ENCODE measurements around the gene ZSCAN20.

Gene ZSCAN20

GRCh38 chr1:33515607-33516006 lies 43.2 kb downstream of the ZSCAN20 start:
- H3K27me3 ChIP-seq (ENCODE audit: insufficient read depth, insufficient read length): no peaks in the 10 kb centered on the region
- H3K4me1 ChIP-seq (ENCODE audit: insufficient read depth, insufficient read length): no peaks in the 10 kb centered on the region
- TF ChIP-seq SUZ12 (IDR thresholded peaks at IDR 0.05; ENCODE audit: extremely low read depth, insufficient read depth, insufficient read length) (no peak), ZNF274 (IDR thresholded peaks at IDR 0.05; ENCODE audit: low read depth, low read length) (no peak), YY1 (IDR thresholded peaks at IDR 0.05; ENCODE audit: insufficient read depth, insufficient read length) (no peak)

GRCh38 chr1:33516428-33516827 lies 44.0 kb downstream of the ZSCAN20 start:
- Histone ChIP-seq H3K36me3 (ENCODE audit: insufficient read depth, insufficient read length, low read length) (no peaks in the 10 kb centered on the region), H3K27me3 (ENCODE audit: insufficient read depth, insufficient read length) (no peaks in the 10 kb centered on the region), H3K9me3 (ENCODE audit: insufficient read depth, low read length) (no peaks in the 10 kb centered on the region), H3K4me3 (ENCODE audit: insufficient read length, low read depth) (no peak overlapping the region), H3K9ac (ENCODE audit: insufficient read length, low read depth) (no peak overlapping the region), H3K4me1 (ENCODE audit: insufficient read depth, insufficient read length) (no peaks in the 10 kb centered on the region)
- TF ChIP-seq YY1 (IDR thresholded peaks at IDR 0.05; ENCODE audit: insufficient read depth, insufficient read length): no peak
- TF ChIP-seq SUZ12 (IDR thresholded peaks at IDR 0.05; ENCODE audit: extremely low read depth, insufficient read depth, insufficient read length): no peak
- no peak for DNase-seq (ENCODE audit: low read depth, low spot score)

More at GRCh38 chr1:33515607-33516006, 43.2 kb downstream of the ZSCAN20 start:
- H3K9ac ChIP-seq (ENCODE audit: insufficient read length, low read depth): no peak overlapping the region
- H3K9me3 ChIP-seq (ENCODE audit: insufficient read depth, low read length): no peaks in the 10 kb centered on the region
- no peaks in the 10 kb centered on the region for H3K36me3 ChIP-seq (ENCODE audit: insufficient read depth, insufficient read length, low read length)
- H3K4me3 ChIP-seq (ENCODE audit: insufficient read length, low read depth): no peak overlapping the region
- no peak for DNase-seq (ENCODE audit: low read depth, low spot score)

- Histone ChIP-seq H3K4me3 (ENCODE audit: insufficient read length, low read depth) (no peak overlapping the region), H3K9ac (ENCODE audit: insufficient read length, low read depth) (no peak overlapping the region), H3K9me3 (ENCODE audit: insufficient read depth, low read length) (no peaks in the 10 kb centered on the region), H3K27me3 (ENCODE audit: insufficient read depth, insufficient read length) (no peaks in the 10 kb centered on the region), H3K36me3 (ENCODE audit: insufficient read depth, insufficient read length, low read length) (no peaks in the 10 kb centered on the region), H3K4me1 (ENCODE audit: insufficient read depth, insufficient read length) (no peaks in the 10 kb centered on the region)
- DNase-seq (ENCODE audit: low read depth, low spot score): no peak
- TF ChIP-seq YY1 (IDR thresholded peaks at IDR 0.05; ENCODE audit: insufficient read depth, insufficient read length) (no peak), ZNF274 (IDR thresholded peaks at IDR 0.05; ENCODE audit: low read depth, low read length) (no peak), SUZ12 (IDR thresholded peaks at IDR 0.05; ENCODE audit: extremely low read depth, insufficient read depth, insufficient read length) (no peak)
Measured at GRCh38 chr1:33516891-33517567, 44.6 kb downstream of the ZSCAN20 start.

GRCh38 chr1:33517596-33518250 lies 45.3 kb downstream of the ZSCAN20 start:
- H3K9ac ChIP-seq (ENCODE audit: insufficient read length, low read depth): no peak overlapping the region
- H3K36me3 ChIP-seq (ENCODE audit: insufficient read depth, insufficient read length, low read length): no peaks in the 10 kb centered on the region
- H3K4me3 ChIP-seq (ENCODE audit: insufficient read length, low read depth): no peak overlapping the region
- no peak for TF ChIP-seq SUZ12 (IDR thresholded peaks at IDR 0.05; ENCODE audit: extremely low read depth, insufficient read depth, insufficient read length)
- TF ChIP-seq ZNF274 (IDR thresholded peaks at IDR 0.05; ENCODE audit: low read depth, low read length): no peak
- no peak for TF ChIP-seq YY1 (IDR thresholded peaks at IDR 0.05; ENCODE audit: insufficient read depth, insufficient read length)
- no peaks in the 10 kb centered on the region for H3K27me3 ChIP-seq (ENCODE audit: insufficient read depth, insufficient read length)
- H3K9me3 ChIP-seq (ENCODE audit: insufficient read depth, low read length): no peaks in the 10 kb centered on the region
- H3K4me1 ChIP-seq (ENCODE audit: insufficient read depth, insufficient read length): no peaks in the 10 kb centered on the region
- DNase-seq (ENCODE audit: low read depth, low spot score): no peak

GRCh38 chr1:33519240-33519884 lies 46.9 kb downstream of the ZSCAN20 start:
- Histone ChIP-seq H3K36me3 (ENCODE audit: insufficient read depth, insufficient read length, low read length) (no peaks in the 10 kb centered on the region), H3K4me3 (ENCODE audit: insufficient read length, low read depth) (no peak overlapping the region), H3K9ac (ENCODE audit: insufficient read length, low read depth) (no peak overlapping the region), H3K27me3 (ENCODE audit: insufficient read depth, insufficient read length) (no peaks in the 10 kb centered on the region), H3K4me1 (ENCODE audit: insufficient read depth, insufficient read length) (no peaks in the 10 kb centered on the region), H3K9me3 (ENCODE audit: insufficient read depth, low read length) (no peaks in the 10 kb centered on the region)
- DNase-seq (ENCODE audit: low read depth, low spot score): no peak
- no peak for TF ChIP-seq SUZ12 (IDR thresholded peaks at IDR 0.05; ENCODE audit: extremely low read depth, insufficient read depth, insufficient read length)
- no peak for TF ChIP-seq ZNF274 (IDR thresholded peaks at IDR 0.05; ENCODE audit: low read depth, low read length)
- TF ChIP-seq YY1 (IDR thresholded peaks at IDR 0.05; ENCODE audit: insufficient read depth, insufficient read length): no peak

- no peak for DNase-seq (ENCODE audit: low read depth, low spot score)
- no peak for TF ChIP-seq SUZ12 (IDR thresholded peaks at IDR 0.05; ENCODE audit: extremely low read depth, insufficient read depth, insufficient read length)
- no peak for TF ChIP-seq YY1 (IDR thresholded peaks at IDR 0.05; ENCODE audit: insufficient read depth, insufficient read length)
- TF ChIP-seq ZNF274 (IDR thresholded peaks at IDR 0.05; ENCODE audit: low read depth, low read length): no peak
- Histone ChIP-seq H3K9ac (ENCODE audit: insufficient read length, low read depth) (no peak overlapping the region), H3K4me1 (ENCODE audit: insufficient read depth, insufficient read length) (no peaks in the 10 kb centered on the region), H3K9me3 (ENCODE audit: insufficient read depth, low read length) (no peaks in the 10 kb centered on the region), H3K27me3 (ENCODE audit: insufficient read depth, insufficient read length) (no peaks in the 10 kb centered on the region), H3K4me3 (ENCODE audit: insufficient read length, low read depth) (no peak overlapping the region), H3K36me3 (ENCODE audit: insufficient read depth, insufficient read length, low read length) (no peaks in the 10 kb centered on the region)
Measured at GRCh38 chr1:33524586-33524985, 52.1 kb downstream of the ZSCAN20 start.

- Histone ChIP-seq H3K9me3 (ENCODE audit: insufficient read depth, low read length) (no peaks in the 10 kb centered on the region), H3K27me3 (ENCODE audit: insufficient read depth, insufficient read length) (no peaks in the 10 kb centered on the region), H3K4me1 (ENCODE audit: insufficient read depth, insufficient read length) (no peaks in the 10 kb centered on the region), H3K4me3 (ENCODE audit: insufficient read length, low read depth) (no peak overlapping the region), H3K36me3 (ENCODE audit: insufficient read depth, insufficient read length, low read length) (no peaks in the 10 kb centered on the region), H3K9ac (ENCODE audit: insufficient read length, low read depth) (no peak overlapping the region)
- no peak for TF ChIP-seq SUZ12 (IDR thresholded peaks at IDR 0.05; ENCODE audit: extremely low read depth, insufficient read depth, insufficient read length)
- TF ChIP-seq YY1 (IDR thresholded peaks at IDR 0.05; ENCODE audit: insufficient read depth, insufficient read length): no peak
- TF ChIP-seq ZNF274 (IDR thresholded peaks at IDR 0.05; ENCODE audit: low read depth, low read length): no peak
- DNase-seq (ENCODE audit: low read depth, low spot score): no peak
Measured at GRCh38 chr1:33527934-33528333, 55.5 kb downstream of the ZSCAN20 start.

Measured in NT2/D1 (cell line).